GM04504 (cell line): Measurements from ENCODE around the gene SYMPK.

ENCODE experiments used
- DNase-seq: peaks from one replicate; pipeline ENCODE4 v3.0.0-alpha.2; 2012; ENCODE audit warnings: low read depth

SYMPK gene

GRCh38 chr19:45766869-45767346, 96.0 kb downstream of the SYMPK start:
- no peak for DNase-seq

DNA sequence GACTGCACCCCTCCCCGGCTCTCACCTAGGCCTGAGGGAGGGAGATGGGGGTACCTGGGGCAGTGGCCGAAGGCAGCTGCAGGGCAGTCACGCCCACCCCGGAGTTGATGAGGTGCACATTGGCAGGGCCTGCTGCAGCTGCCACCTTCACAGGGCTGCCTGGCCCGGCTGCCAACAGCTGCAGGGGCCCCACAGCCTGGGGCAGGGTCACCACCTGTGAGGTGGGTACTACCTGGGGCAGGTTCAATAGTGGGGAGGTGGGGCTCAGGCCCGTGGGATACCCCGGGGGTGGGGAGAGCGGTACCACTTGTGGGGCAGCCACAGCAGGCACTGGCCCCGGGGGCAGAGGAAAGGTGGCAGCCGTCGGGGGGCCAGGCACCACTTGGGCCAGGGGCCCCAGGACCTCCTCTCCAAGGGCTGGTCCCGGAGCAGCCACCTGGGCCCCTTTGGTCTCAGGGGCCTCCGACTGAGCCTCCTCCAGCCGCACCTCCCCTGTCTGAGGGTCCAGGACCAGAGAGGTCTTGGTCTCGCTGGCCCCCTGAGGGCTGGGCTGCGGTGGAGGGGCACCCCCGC, 96.6 kb downstream of the SYMPK start:
- no peak for DNase-seq

DNA sequence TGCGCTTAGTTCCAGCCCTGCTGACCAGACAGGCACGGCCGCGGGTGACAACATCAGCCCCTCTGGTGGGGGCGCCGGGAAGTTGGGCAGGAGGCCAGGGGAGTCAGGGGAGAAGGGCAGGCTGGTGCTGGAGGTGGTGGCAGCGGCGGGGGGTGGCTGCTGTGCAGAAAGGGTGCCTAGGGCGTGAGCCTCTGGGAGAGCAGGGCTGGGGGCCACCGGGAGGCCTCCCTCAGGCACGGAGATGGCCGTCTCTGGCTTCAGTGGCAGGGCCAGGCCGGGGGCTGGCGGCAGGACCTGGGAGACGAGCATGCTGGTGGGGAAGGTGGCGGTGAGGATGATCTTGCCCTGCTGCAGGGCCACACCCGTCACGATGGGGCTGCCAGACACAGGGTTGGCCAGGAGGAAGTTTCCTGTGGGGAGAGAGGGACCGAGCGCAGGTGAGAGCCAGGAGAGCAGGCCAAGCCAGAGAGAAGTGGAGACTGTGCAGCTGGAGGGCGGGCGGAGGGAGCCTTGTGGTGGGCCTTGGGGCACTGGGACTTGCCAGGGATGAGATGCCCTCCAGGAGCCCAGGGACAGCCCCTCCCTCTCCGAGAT, 97.1 kb downstream of the SYMPK start:
- DNase-seq: no peak
